Stimulated activated CD4-positive, alpha-beta T cell treated with anti-CD3 and anti-CD28 coated beads, Interleukin-2, amount 100 ng/mL, for 24 hours (primary cell): ENCODE data around the gene LIPM.

ENCODE experiments used
- DNase-seq, 2 donors: peaks; one replicate each; pipeline ENCODE4 v3.0.0-alpha.2; 2020

Gene LIPM

DNA sequence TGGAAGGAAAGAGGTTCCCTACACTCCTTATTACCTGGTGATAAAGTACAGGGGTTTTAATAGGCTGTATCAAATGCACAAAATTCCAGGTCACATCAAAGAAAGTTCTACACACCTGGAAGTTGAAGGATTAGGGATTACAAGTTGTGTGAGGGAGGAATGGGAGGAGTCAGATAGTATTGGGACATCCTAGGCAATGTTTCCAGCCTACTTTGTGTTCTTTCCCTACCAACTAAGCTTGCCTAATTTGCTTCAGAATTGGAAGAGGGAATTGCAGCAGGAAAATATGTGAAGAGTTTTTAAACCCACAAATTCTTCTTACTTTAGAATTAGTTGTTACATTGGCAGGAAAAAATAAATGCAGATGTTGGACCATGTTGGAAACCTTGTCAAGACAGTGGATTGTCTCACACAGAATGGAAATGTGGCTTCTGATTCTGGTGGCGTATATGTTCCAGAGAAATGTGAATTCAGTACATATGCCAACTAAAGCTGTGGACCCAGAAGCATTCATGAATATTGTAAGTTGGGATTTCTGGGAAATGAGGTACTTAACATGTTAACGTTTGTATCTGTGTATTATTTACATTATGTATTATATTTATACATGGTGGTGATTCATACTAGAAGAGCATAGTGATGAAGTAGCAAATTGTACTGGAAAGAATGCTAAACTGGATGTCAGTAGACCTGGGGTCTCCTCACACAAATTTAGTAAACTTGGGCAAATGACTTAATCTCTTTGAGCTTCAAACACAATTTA, at the start of gene LIPM:
Gene LIPM, plus strand, starts transcription at position 208 of the 763 bp plus-strand sequence. Its CDS starts 167 bp downstream, at position 375.
- no peak for DNase-seq

DNA sequence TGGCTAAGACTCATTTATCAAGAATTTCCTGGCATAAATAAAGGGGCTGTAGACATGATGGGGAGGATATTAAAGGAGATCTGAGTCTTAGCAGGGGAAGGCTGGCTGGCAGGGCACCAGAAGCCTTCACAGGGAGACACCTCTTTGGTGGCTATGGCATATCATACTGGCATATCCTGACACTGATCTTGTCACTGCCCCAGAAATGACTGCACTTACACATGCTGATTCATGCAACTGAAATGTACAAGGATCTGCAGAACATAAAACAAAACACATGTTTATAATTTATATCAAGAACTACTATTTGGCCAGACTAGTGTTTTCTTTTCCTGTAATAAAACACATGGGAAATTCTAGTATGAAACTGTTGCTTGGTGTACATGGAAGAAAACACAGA, 48.2 kb upstream of the LIPM start:
- no peak for DNase-seq

GRCh38 chr10:88755753-88756152, 46.8 kb upstream of the LIPM start:
- DNase-seq, result peak; percentile 15 to 23

DNA sequence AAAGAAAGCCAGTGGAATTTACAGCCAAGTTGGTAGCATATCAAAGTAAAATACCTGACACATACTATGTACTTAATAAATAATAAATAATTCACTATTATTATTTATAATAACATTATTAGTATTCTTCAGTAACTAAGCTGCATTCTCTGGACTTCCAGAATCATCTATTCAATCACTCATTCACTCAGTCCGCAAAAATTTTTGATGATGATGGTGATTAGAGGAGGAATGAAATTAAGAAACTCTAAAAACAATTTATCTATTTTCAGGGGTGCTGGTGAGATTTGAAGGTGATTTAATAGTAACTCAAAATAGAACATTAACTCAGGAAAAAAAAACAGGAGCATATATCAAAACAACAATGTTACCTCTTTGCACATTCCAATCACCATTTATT, 45.9 kb upstream of the LIPM start:
- DNase-seq, result no peak

DNA sequence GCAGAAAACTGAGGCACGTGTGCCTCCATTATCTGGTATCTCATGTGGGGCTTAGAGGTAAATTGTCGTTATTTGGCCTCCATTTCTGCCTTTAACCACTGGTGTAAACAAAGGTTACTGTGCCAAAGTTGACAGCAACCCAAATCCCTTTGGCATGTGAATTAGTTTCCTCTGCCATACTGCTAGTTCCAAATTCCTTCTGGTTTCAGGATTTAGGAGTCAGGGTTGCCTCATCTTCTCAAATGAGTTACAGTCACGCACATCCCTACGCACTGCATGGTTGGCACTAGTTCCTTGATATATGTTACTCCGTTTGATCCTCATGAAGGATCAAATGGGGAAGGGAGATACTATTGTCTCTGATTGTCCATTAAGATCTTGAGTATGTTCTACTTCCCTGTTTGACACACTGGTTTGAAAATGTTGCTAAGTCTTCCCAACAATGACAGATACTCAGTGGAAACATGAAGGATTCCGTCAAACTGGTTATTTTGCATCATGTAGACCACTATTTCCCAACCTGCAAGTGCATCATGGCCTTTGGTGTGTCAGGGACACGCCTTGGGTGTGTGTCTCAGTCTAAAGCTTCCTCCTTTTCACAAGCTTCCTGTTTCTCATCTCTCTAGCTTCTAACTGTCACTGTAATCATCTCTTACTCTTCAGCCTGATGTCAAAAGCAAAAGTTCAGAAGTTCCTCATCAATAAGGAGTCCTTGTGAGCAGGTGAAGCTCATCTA, 43.0 kb upstream of the LIPM start, which contains the start of gene LIPN:
Gene LIPN, plus strand, starts transcription at position 655 of the 736 bp plus-strand sequence. CDS start 1,386 bp downstream, outside the sequence.
- DNase-seq, result no peak

DNA sequence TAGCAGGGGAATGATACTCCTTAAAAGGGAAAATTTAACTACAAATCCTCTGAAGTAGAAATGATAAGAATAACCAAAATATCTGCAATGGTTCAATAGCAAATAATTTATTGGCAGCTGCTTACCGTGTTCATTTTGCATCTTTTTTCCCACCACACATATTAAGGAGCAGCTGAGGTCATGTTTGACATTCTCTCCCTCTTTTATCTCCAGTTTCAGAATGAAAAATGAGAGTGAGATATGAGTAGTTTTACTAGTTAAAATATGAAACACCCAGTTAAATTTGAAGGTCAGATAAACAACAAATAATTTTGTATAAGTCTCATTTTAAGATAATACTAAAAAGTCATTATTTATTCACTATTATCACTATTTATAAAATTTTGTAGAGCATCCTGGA, 39.6 kb upstream of the LIPM start:
- DNase-seq, result no peak

GRCh38 chr10:88763441-88763840, 39.1 kb upstream of the LIPM start:
- DNase-seq, result no peak

DNA sequence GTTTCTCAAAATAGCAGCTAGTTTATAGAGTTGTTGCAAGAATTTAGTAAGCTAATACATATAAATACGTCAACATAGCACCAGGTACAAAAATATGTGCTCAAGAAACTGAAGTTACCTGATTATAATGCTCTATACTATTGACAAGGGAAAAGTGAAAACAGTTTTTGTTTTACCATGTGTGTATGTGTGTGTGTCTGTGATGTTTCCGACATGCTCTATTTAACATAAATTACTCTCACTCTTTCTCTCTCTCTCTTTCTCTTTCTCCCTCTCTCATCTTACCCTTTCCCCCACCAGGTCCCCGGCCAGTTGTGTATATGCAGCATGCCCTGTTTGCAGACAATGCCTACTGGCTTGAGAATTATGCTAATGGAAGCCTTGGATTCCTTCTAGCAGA, 38.4 kb upstream of the LIPM start:
- DNase-seq, result no peak

DNA sequence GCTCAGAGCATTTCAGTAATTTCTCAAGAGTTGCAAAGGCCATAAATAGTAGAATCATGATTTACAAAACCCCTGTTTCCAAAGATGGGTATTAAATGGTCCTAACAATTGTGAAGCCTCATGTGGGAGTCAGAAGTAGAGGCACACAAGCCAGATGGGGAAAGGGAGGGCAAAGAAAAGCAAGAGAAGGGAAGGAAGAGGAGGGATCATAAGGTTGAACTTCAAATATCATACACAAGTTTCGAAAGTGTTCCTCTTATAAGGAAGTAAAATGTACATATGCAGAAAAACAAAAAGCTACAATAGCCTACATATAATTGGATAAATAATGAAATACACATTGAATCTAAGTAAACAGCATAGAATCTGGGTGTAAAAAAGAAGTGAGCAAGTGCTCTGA, 36.7 kb upstream of the LIPM start:
- DNase-seq, result no peak

DNA sequence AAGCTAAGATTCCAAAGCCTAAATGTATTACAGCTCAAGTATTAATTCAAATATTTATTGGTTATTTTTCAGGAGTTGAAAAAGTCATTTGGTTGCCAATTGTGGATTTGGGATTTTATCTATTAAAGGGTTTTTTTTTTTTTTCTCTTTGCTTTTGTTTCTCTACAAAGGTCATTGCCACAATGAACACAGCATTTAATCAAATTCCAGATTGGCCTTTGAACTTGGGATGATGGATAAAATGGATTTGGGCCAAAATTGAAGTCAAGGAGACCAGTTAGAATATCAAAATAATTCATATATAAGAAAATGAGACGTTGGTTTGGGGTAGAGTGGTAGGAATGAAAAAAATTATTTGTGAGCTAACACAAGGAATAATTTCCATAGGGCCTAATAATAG, 33.1 kb upstream of the LIPM start:
- no peak for DNase-seq

GRCh38 chr10:88781206-88781605, 21.3 kb upstream of the LIPM start:
- no peak for DNase-seq

DNA sequence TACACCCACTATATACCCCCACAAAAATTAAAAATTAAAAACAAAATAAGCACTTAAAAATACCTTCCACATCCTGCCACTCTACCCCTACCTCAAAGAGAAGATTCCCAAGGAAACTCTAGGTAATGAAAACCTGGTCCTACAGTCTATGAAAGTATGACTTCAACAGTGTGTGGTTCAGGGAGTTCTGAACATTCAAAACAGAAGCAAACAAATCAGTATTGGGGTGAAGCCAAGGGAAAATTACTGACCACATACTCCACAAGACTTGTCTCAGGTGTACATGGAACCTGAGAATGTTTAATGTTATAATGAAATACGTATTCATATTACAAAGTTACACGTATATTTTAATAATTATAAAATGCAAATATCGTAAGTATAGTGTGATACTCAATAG, 20.3 kb upstream of the LIPM start:
- no peak for DNase-seq

DNA sequence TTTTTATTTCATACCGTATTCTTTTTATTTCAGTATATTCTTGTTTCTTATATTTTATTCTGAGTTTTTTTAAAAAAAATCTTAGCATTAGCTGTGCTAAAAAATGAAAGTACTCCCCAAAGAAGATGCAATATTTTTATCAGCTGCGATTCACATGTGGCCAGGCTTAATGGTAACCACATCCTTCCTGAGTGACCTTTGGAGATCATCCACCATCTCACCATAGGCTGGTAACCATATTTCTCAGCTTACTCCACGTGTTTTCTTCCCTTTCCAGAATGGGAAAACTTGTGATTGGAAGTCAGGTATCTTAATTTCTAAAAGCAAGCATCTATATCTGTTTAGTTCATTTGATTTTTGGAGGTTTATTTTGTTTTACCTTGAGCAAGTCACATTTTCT, 18.8 kb upstream of the LIPM start:
- DNase-seq, result no peak

- DNase-seq, result no peak
These were observed 16.3 kb upstream of the LIPM start for GRCh38 chr10:88786032-88786770.

DNA sequence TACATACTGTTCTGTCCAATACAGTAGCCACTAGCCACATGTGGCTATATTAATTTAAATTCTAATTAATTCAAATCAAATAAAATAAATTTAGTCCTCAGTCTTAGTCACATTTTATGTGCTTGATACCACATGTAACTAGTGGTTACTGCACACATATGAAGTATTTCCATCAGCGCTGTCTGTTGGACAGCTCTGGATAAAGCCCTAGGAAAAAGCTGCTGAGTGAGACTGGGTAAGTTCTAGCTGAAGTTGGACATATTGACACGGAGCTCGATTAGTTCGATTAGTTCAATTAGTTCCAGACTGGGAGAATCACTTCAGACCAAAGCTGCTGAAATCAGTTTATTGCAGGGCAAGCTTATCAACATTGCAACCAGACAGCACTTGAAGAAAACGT, 15.1 kb upstream of the LIPM start:
- DNase-seq, result no peak

- no peak for DNase-seq
These were observed 13.6 kb upstream of the LIPM start for GRCh38 chr10:88788924-88789323.

- DNase-seq, result no peak
These were observed 10.6 kb upstream of the LIPM start for GRCh38 chr10:88791924-88792323.

- DNase-seq, result no peak
These were observed 9.9 kb upstream of the LIPM start for GRCh38 chr10:88792661-88793060.

GRCh38 chr10:88793712-88794299, 8.7 kb upstream of the LIPM start:
- DNase-seq, result no peak

DNA sequence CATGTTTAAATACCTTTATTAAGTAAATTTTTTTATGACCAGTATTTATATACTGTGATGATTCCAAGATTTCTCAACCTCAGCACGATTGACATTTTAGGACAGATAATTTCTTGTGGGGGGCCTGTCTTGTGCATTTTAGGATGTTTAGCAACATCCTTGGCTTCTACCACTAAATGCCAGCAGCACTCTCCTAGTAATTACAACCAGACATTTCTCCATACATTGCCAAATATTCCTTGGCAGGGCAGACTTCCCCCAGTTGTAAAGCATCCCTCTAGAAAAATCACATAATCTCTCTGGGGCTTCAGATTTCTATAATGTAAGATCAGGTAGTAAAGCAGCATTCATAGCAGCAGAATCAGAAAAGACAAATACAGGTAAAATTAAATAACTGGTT, 7.8 kb upstream of the LIPM start:
- no peak for DNase-seq

DNA sequence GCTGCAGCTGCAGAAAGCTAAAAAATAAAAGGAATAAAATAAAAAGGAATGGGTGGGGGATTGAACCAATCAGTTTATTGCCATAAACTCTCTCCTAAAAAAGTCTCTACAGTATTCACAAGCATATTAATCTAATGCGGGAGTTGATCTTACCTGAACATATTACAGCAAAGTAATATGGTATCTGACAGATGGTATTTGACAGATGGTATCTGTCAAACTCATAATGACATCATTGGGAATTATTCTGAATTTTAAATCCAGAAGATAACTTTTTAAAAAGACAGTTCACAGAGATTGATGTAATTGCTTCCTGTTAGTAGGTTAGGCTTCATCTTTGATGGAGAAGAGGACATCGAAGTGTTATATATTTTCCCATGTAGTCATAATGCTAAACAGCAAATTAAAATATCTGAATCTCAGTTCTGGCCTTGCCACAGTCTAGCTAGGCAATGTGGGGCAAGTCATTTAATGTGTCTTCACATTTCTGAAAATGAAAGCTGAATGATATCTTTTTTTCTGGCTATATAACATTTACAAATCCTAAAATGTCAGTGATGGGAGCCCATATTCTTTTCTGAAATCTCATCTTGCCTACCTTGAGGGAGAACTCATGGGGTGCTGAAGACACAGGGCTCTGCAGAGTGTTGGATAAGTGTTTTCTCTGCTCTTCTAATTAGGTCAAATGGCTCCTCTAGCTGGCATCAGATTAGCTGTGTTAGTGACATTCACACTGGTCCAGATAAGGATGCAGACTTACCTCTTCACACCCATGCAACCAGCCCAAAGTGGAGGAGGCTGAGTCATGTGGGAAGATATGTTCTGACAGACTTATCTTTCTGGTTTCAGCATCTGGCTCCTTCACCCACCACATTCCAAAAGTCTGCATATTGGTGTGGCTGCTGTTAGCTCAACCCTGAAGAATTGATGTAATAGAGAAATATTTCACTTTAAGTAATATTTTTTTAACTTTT, 2.1 kb upstream of the LIPM start:
- peak; percentile 25 to 39 for DNase-seq

DNA sequence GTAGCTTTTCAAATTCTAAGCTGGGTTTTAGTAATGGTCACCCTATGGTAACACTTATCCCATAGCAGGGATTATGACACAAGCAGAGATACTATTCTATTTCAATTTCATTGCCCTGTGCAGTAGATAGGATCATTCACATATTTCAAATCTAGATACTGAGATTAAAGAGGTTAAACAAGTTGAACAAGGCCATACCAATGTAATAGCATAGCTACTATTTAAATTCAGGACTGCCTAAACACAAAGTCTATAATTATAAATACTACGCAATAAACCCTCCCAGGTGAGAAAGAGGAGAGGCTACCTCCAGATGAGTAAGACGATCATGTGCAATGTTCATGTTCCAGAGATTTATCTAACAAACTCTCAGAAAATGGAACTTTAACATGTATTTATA, 1.1 kb downstream of the LIPM start:
- DNase-seq, result no peak
